Activated CD8-positive, alpha-beta memory T cell treated with anti-CD3 and anti-CD28 coated beads, Interleukin-2, amount 50 U/mL, for 48 hours (primary cell): ENCODE results near the gene TMOD1.
"Not testable (repeated sequence)": the region's sequence is repeated elsewhere in the genome, so short reads cannot be mapped to it uniquely, and the experiment has no call there.

Experiments used
- DNase-seq: peaks from one replicate; pipeline ENCODE4 v3.0.0-alpha.2; 2020

TMOD1 gene

DNA sequence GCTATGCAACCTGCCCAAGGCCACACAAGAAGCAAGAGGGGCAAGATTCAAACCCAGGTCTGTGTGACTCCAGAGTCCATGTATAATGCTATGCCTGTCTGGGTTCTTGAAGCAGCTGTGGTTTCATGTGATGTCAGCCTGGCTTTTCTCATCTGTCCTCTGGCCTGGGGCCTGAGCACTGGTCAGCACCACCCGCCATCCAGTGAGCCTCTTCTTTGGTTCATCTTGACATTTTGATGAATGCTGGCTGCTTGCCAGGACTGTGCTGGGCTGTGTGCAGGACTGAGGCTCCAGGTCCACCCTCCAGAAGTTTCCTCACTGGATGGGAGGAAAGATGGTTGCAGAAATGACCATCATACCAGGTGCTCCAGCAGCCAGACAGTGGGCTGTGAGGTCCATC lies 70.2 kb downstream of the TMOD1 start:
- peak; percentile 36 for DNase-seq

DNA sequence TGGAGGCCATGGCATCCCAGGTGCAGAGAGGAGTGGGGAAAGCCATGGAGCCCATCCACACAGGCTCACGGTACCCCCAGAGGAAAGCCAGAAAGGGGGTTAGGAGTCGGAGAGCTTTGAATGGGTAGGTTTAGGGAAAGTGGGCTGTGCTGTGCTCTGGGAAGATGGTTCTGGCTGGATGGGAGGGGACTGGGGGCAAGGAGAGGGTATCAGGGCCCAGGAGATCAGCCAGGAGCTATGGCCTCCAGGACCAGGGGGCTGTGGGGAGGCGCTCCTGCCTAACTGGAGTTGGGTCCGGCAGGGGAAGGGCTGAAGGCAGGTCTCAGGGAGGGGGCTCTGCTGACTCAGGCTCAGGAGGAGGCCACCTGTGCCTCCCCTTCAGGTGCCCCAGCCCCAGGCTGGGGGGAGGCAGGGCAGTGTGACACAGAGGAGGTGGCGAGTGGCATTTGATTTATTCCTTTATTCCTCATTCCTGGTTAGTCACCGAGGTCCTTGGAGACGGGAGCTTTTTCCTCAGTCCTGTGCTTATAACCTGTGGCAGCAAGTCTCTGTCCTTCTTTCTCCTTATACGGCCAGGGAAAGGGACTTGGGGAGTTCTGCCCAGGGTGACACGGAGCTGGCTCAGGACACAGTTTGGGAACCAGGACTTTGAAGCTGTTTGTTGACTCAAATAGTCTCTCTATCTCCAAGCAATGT lies 70.9 kb downstream of the TMOD1 start:
- peak; percentile 8 for DNase-seq

- DNase-seq = peak; percentile 29
Measured at GRCh38 chr9:97572892-97573365, 71.5 kb downstream of the TMOD1 start.

DNA sequence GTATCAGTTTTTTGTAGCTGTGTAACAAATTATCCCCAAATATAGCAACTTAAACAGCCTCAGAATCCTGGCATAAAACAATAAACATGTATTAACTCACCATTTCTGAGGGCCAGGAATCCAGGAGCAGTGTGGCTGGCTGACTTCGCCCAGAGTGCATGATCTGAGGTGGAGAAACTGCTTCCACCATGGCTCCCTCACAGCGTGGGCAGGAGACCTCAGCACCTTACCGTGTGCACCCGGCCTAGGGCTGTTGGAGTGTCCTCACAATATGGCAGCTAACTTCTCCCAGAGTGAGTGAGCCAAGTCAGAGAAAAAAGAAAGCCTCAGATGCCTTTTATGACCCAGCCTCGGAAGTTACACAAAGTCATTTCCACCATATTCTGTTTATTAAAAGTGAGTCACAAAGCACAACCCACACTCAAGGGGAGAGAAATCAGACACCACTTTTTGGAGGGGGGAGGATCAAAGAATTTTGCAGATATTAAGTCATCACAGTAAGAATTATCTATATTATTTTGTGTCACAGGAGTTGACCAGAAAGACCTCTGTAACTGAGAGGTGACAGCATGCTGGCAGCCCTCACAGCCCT lies 72.1 kb downstream of the TMOD1 start:
- DNase-seq = peak; percentile 18

GRCh38 chr9:97574101-97574571 lies 72.7 kb downstream of the TMOD1 start:
- peak; percentile 28 for DNase-seq

DNA sequence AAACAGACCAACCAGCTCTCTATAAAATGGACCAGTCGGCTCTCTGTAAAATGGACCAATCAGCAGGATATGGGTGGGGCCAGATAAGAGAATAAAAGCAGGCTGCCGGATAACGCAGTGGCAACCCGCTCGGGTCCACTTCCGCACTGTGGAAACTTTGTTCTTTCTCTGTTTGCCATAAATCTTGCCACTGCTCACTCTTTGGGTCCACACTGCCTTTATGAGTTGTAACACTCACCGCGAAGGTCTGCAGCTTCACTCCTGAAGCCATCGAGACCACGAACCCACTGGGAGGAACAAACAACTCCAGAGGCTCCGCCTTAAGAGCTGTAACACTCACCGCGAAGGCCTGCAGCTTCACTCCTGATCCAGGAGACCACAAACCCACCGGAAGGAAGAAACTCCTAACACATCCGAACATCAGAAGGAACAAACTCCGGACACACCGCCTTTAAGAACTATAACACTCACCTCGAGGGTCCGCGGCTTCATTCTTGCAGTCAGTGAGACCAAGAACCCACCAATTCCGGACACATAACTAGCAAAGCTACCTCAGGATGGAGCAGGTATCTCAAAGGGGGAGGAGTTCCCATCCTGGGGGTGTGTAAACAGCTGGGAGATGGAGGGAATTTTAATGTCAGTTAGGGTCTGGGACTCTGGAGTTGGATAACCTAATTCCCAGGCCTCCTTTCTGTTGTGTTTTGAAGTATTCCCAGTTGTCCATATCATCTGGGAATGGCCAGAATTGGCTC lies 73.6 kb downstream of the TMOD1 start:
- peak; percentile 58 for DNase-seq

DNA sequence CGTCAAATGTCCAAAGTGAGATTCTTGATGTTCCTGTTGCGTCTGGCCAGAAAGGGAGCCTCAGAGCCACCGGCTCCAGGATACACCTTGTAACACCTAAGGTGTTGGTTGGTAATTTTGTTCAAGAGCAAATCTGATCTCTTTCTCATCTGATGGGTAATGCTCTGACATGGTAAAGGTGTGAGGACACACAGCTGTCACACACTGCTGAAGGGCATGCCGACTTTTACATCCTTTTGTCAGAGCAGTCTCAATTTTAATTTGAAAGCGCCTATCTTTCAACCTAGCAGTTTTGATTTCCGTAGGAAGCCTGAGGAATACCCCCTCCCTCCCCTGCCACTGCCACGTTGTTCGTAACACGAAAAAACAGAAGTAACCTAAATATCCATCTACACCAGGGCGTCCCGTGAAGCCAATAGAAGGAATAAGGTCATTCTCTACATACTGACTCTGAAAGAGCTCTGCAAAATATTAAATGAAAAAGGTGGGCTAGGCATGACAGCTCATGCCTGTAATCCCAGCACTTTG lies 74.3 kb downstream of the TMOD1 start:
- DNase-seq = peak; percentile 34

DNA sequence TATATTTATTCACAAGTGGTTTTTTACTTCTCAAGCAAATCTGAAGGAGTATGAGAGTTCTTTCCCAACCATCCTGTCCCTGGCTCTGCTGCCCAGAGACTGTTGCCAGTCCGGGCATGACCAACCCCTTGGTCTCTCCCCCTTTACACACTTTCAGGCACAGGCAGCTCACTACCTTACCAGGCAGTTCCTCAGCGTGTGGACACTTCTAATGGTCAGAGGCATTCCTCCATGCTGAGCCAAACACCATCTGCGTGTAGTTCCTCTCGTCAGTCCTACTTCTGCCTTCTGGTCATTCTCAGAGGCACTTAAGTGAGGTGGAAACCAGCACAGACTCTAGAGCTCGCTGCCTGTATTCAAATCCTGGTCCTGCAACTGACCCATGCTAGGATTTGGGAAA lies 75.6 kb downstream of the TMOD1 start:
- DNase-seq = peak; percentile 15

GRCh38 chr9:97578846-97579245 lies 77.4 kb downstream of the TMOD1 start:
- DNase-seq = no peak

- DNase-seq = no peak
Measured at GRCh38 chr9:97579914-97580313, 78.4 kb downstream of the TMOD1 start.

DNA sequence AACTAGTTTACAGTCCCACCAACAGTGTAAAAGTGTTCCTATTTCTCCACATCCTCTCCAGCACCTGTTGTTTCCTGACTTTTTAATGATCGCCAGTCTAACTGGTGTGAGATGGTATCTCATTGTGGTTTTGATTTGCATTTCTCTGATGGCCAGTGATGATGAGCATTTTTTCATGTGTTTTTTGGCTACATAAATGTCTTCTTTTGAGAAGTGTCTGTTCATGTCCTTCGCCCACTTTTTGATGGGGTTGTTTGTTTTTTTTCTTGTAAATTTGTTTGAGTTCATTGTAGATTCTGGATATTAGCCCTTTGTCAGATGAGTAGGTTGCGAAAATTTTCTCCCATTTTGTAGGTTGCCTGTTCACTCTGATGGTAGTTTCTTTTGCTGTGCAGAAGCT lies 80.1 kb downstream of the TMOD1 start:
- not testable (repeated sequence) for DNase-seq

GRCh38 chr9:97584778-97585177 lies 83.3 kb downstream of the TMOD1 start:
- DNase-seq = not testable (repeated sequence)

GRCh38 chr9:97586909-97587308 lies 85.4 kb downstream of the TMOD1 start:
- DNase-seq = not testable (repeated sequence)

DNA sequence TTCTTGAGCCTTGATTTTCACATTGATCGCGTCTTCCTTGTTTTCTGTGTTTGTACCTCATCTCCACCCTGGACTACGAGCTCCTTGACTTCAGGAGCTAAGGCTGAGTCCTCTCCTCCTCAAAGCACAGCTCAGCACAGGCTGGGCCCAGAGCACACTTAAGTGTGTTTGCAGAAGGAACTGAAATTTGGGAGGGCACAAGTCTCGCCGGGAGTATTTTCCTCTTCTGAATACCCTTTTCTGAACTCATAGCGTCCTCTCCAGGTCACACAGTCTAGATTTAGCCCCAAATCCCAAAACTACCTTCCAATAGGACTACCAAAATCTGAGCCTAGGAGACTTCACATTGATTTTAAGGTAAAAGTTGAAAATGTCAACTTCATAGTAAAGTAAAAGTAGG lies 90.1 kb downstream of the TMOD1 start:
- no peak for DNase-seq

DNA sequence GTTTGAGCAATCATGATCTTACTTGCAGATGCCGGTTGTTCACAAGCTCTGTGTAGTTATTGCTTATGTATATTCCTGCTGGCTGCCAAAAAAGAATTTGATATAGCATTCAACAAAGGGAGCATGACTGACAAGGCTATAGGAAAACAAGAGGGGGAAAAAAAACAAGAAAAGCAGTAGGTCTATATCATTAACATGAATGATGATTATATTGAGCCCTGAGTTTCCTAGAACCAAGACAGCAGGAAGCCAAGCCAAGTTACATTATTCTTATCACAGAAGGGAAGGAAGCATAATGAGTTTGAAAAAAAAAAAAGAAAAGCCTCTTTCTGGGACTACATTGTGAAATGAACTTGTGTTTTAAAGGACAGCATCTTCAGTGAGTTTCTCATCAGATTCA lies 90.7 kb downstream of the TMOD1 start:
- DNase-seq = no peak

DNA sequence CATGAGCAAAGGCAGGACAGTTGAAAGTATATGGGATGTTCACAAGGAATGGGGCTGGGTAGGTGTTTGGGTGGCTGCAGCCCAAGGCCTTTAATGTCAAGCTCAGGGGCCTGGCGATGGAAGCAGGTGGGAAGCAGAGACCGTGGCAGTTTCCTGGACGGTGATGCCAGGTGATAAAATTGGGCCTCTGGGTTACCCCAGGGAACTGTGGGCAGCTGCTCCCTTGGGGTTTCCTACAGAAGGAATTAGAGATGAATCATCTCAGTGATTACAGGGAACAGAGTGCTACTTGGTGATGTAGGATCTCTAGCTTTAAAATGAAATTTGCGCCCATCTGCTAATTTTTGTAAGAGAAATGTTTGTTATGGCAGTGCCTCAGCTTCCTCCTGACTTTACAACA lies 92.5 kb downstream of the TMOD1 start:
- no peak for DNase-seq

DNA sequence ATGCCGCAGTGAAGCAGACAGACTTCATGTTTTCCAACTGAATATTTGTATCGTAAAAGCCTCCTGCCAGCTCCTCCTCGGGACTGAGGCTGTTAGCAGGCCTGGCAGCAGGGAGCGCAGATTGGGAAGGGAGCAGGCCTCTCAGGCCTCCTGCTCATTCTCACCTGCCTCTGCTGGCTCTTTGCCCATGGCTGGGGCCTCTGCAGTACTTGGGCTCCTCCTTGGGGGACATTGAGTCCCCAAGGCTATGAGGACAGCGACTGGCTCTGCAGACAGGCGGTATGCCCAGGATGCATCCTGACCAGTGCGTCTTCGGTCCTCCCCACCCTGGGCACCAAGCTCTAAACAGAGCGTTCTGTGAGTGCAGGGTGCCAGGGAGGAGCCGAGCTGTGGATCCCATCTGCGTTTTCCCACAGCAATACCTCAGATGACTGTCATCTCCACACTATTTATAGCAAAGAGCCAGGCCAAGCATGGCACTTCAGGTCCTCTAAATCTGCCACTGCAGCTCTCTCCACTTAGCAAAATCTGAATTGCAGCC lies 93.0 kb downstream of the TMOD1 start:
- DNase-seq = no peak

DNA sequence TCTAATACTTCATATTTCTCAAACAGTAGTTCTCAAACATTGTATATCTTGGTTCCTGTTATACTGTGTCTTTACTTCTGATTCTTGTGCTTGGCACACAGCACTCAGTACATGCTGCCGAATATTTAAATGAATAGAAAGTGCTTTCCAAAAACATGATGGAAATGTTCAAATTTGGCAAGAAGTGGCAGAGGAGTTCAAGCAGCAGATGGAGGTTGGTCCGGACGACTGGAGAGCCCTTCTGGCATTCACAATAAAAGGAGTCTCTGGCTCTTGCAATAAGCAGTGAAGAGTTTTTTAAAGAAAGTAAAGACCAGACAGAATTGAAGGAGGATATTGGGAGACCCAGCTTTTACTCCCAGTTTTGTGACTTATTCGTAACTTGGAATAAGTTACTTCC lies 95.4 kb downstream of the TMOD1 start:
- no peak for DNase-seq

GRCh38 chr9:97598461-97599288 lies 97.2 kb downstream of the TMOD1 start:
- DNase-seq = peak; percentile 72

- DNase-seq = no peak
Measured at GRCh38 chr9:97599314-97599846, 97.9 kb downstream of the TMOD1 start.

DNA sequence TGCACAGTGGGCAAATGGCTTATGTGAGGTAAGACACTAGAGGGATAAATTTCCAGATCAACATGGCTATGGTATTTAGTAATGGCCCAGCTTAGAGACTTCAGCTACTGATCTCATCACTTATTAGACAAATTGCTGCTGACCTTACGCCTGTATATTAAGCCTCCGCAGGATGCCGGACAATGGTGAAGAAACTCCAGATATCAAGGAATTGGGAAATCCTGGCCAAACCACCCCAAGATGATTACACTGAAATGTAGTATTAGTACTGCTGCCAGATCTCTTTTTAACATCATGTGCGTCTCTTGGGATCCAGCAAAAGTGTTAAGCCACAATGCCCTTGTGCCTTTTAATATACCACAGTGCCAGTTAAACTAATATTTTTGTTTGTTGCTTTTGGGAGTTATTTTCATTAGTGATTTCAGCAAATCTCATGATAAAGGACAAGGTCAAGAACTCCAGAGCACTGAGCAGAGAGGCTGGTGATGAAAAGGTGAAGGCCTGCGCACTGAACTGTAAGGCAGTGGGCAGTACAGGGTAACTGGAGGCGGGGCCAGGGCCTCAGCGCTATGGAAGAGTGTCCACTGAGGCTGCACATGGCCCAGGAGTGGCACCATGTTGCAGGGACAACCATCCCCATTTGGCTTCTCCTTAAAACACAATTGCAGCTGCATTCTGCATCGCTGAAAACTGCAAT lies 99.2 kb downstream of the TMOD1 start:
- DNase-seq = no peak
